NCI-H510A treated with DMSO at 0.1 percent for 48 hours (cell line): Measurements from ENCODE around the gene TIGD2.

Experiments
- DNase-seq: peaks from one replicate; lab custom pipeline; 2025; lab: John Stamatoyannopoulos, UW

The TIGD2 gene

DNA sequence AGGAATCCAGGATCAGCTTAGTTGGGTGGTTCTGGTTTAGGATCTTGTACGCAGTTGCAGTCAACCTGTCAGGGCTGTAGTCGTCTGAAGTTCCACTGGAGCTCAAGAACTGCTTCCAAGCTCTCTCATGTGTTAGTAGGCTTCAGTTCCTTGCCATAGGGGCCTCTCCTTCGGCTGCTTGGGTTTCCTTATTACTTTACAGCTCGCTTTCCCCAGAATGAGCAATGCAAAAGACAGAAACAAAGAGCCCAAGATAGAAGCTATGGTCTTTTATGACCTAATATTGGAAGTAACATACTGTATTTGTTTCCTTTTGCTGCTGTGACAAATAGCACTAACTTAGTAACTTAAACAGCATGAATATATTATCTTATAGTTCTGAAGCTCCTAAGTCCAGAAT is 51.7 kb downstream of the TIGD2 start:
- no peak for DNase-seq

DNA sequence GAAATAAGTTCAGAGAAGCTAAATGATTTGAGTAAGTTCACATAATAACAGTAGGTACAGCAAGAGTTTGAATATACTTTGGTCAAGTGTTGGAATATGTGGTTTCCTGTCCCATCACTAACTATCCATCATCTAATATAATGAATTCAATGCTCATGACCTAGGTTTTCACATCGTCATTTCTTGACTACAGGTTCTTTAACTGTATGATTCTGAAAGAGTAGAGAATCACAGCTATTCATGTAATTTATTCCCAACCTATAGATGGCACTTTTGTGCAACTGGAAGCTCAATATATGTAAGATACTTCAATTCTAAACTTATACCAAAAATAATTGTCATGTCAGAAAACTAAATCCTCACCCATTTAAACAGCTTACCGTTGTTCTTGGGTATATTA is 53.1 kb downstream of the TIGD2 start:
- DNase-seq = no peak
